ENCODE data around the gene PLK3. TPM values are rescaled to one million over a fixed set of nuclear protein-coding genes. Genes with fewer than 3 reads are reported as not detected.

PLK3 gene
- total and polyA plus RNA-seq, 9 of the 15 experiments (the other 6 are each of a cell fraction or from before 2014, with no cell fraction given): 0.52 to 22.7 (median 11.0) TPM

- 0 out of 2 replicates have a peak, but pooled peaks have one; percentile 2 for TF ChIP-seq ZBTB40 (IDR thresholded peaks at IDR 0.05)
- TF ChIP-seq ZBTB40 (CRISPR knock-in tag; IDR thresholded peaks at IDR 0.05): no peak
- TF ChIP-seq DEAF1 (CRISPR knock-in tag; IDR thresholded peaks at IDR 0.05): peak; percentile 31; the same call in 1 of the 2 replicates
- 0 out of 2 replicates have a peak, but pooled peaks have one; percentile 0 for TF ChIP-seq ZNF511 (CRISPR knock-in tag; IDR thresholded peaks at IDR 0.05)
- TF ChIP-seq HDAC1 (IDR thresholded peaks at IDR 0.05): peak in 1 of 2 experiments; percentile 29; a peak in 1 of 4 replicates
- TF ChIP-seq NONO (IDR thresholded peaks at IDR 0.05; ENCODE audit: low read depth in 2 of 2, low read length in 1 of 2): no peak; a peak in 1 of 4 replicates
- TF ChIP-seq MCM5 (IDR thresholded peaks at IDR 0.05; ENCODE audit: low read depth): no peak
- no peak for TF ChIP-seq NR2C1 (IDR thresholded peaks at IDR 0.05)
- TF ChIP-seq NR2C1 (tag; IDR thresholded peaks at IDR 0.05): no peak
- TF ChIP-seq KAT2B (IDR thresholded peaks at IDR 0.05; ENCODE audit: low read depth, low read length): no peak
- 0 out of 2 replicates have a peak, but pooled peaks have one; percentile 86 for TF ChIP-seq NR3C1 (CRISPR knock-in tag; IDR thresholded peaks at IDR 0.05)
- TF ChIP-seq RBFOX2 (IDR thresholded peaks at IDR 0.05; ENCODE audit: low read depth, low read length): peak; percentile 33
- no peak for TF ChIP-seq SNIP1 (IDR thresholded peaks at IDR 0.05; ENCODE audit: low read depth)
- TF ChIP-seq TRIM25 (IDR thresholded peaks at IDR 0.05; ENCODE audit: borderline replicate concordance): peak; percentile 31; the same call in 1 of the 2 replicates
Measured at GRCh38 chr1:44775930-44776729, 24.0 kb upstream of the PLK3 start (continued).
